Cardiac muscle cell (in vitro differentiated cells and primary cell): ENCODE measurements around the gene MBP. TPM values are rescaled to one million over a fixed set of nuclear protein-coding genes. Genes with fewer than 3 reads are reported as not detected.

ENCODE experiments used
- DNase-seq, 2 donors: peaks; one replicate each; pipeline versions ENCODE4 v3.0.0 to v3.0.0-alpha.2; 2010 to 2017; ENCODE audit warnings: low read depth in 1 of 2, low spot score in 1 of 2
- H3K27ac ChIP-seq: fragments of 200-600 bp; sonication (generic); 2 replicates; pipeline ENCODE4 v1.5.1; 2016
- H3K27me3 ChIP-seq: fragments of 200-600 bp; sonication (generic); 2 replicates; pipeline ENCODE4 v1.6.0; 2016; ENCODE audit warnings: control low read depth
- H3K36me3 ChIP-seq: fragments of 200-600 bp; sonication (generic); 2 replicates; pipeline ENCODE4 v1.5.1; 2016; ENCODE audit warnings: control low read depth
- H3K4me1 ChIP-seq: fragments of 200-600 bp; sonication (generic); 2 replicates; pipeline ENCODE4 v1.8.1; 2017; ENCODE audit warnings: low read depth, mild to moderate bottlenecking, mixed run types
- H3K4me3 ChIP-seq: fragments of 200-600 bp; sonication (generic); 2 replicates; pipeline ENCODE4 v1.5.1; 2016; ENCODE audit warnings: mild to moderate bottlenecking
- H3K9me3 ChIP-seq: fragments of 200-600 bp; sonication (generic); 2 replicates; pipeline ENCODE4 v1.5.1; 2017; ENCODE audit warnings: low read depth, mild to moderate bottlenecking, control low read depth
- polyA plus RNA-seq: library from polyadenylated mRNA; unstranded; fragments of >200 nt; fragmentation: Nextera tagmentation; extraction: Ambion mirVana; gene quantifications from 2 replicates; pipeline ENCODE4 v1.2.1, GENCODE V29; 2016
- total RNA-seq: library from RNA; depleted of rRNA; stranded (reverse); fragments of >200 nt; gene quantifications from 2 replicates; pipeline ENCODE4 v1.2.3, GENCODE V29; 2016
- TF ChIP-seq, protein P1 (sequence below): IDR thresholded peaks from 2 replicates; pipeline ENCODE4 v1.5.1; 2012; ENCODE audit warnings: low read depth, mild to moderate bottlenecking, low read length

MBP gene
- total and polyA plus RNA-seq, 2 experiments from 2014 or later: 0.32 to 0.42 TPM

DNA sequence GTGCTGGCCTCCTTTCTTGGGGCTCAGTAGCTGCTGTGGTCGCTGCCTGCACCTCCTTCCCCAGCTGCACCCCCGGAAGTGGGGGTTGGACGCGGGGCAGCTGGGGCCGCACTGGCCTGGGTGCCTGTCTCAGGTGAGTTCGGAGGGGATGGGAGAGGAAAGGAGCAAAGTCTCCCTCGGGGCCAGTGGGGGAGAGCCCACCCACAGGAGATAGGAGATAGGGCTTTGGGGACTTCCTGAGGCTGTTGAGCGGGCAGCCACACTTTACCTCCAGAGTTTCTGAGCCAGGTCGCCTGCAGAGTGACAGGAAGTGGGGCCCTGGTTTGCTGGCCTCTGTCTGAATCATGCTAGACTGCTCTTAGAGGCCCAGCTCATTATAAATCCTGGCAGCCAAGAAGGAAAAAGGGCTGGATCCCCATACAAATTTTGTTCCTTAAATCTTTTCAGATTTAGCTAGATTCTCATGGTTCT is 8.1 kb downstream of the MBP start:
- H3K4me1 ChIP-seq: no peaks in the 10 kb centered on the region
- no peaks in the 10 kb centered on the region for H3K36me3 ChIP-seq
- no peak overlapping the region for H3K4me3 ChIP-seq
- no peaks in the 10 kb centered on the region for H3K9me3 ChIP-seq
- no peak overlapping the region for H3K27ac ChIP-seq
- no peak for DNase-seq
- TF ChIP-seq, protein P1, sequence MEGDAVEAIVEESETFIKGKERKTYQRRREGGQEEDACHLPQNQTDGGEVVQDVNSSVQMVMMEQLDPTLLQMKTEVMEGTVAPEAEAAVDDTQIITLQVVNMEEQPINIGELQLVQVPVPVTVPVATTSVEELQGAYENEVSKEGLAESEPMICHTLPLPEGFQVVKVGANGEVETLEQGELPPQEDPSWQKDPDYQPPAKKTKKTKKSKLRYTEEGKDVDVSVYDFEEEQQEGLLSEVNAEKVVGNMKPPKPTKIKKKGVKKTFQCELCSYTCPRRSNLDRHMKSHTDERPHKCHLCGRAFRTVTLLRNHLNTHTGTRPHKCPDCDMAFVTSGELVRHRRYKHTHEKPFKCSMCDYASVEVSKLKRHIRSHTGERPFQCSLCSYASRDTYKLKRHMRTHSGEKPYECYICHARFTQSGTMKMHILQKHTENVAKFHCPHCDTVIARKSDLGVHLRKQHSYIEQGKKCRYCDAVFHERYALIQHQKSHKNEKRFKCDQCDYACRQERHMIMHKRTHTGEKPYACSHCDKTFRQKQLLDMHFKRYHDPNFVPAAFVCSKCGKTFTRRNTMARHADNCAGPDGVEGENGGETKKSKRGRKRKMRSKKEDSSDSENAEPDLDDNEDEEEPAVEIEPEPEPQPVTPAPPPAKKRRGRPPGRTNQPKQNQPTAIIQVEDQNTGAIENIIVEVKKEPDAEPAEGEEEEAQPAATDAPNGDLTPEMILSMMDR: no peak
- peaks cover 14% of the 10 kb centered on the region for H3K27me3 ChIP-seq

DNA sequence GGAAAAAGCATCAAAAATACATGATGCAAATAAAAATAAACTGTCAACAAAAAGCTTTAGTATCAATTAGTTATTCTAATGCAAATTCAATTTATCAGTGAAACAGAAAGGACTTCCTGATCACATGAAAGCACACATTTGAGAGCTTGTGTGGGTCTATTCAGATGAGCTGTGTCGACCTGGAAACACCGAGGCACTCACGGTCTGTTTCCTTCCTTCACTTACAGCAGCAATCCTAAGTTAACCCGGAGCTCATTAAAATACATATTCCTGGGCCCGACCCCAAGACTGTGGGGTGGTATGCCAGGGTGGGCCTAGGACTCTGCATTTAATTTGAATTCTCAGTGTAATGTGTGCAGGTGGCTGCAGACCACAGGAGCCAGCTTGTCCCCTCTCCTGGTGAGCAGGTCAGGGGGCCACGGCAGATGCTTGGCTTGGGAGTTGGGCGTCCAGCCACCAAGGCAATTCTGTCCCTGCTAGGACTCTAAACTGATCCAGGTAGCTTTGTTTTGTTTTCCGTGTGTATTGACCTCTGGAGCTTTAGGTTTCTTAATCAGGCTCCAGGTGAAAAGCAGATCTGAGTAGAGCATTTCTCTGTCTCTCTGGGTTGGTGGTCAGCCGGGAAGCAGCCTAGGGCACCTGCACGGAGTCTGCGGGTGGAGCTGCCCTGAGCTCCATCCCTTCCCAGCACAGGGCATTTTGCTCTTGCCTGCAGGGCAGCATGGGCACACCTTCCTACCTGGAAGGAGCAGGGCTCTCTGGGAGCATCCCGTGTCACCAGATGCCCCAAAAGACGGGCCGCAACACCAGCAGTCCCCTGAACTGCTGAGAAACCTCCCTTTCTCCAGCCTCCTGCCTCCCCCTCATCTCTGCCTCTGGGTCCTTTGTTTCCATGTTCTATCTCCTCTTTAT is 9.0 kb downstream of the MBP start:
- TF ChIP-seq, protein P1: no peak
- Histone ChIP-seq H3K27ac (no peak overlapping the region), H3K9me3 (no peaks in the 10 kb centered on the region), H3K27me3 (peaks cover 6% of the 10 kb centered on the region), H3K4me1 (no peaks in the 10 kb centered on the region), H3K36me3 (no peaks in the 10 kb centered on the region), H3K4me3 (no peak overlapping the region)
- DNase-seq: no peak

DNA sequence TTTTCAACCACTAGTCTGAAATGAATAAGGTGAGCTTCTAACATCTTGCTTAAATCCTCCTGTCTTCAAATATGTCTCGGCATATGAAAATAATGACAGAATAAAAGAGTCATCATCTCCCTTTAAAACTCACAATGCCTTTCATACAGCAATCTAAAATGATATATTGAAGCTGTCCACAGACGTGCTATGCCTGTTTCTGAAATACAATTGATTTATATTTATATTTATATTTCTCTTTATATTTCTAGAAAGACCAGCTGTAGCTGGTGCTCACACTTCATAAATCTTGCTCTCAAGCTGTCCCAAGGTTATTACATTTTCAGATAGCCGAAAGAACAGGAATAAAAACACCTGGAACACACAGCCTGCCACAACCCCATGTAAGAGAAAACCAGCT is 11.1 kb downstream of the MBP start:
- H3K27ac ChIP-seq: no peak overlapping the region

DNA sequence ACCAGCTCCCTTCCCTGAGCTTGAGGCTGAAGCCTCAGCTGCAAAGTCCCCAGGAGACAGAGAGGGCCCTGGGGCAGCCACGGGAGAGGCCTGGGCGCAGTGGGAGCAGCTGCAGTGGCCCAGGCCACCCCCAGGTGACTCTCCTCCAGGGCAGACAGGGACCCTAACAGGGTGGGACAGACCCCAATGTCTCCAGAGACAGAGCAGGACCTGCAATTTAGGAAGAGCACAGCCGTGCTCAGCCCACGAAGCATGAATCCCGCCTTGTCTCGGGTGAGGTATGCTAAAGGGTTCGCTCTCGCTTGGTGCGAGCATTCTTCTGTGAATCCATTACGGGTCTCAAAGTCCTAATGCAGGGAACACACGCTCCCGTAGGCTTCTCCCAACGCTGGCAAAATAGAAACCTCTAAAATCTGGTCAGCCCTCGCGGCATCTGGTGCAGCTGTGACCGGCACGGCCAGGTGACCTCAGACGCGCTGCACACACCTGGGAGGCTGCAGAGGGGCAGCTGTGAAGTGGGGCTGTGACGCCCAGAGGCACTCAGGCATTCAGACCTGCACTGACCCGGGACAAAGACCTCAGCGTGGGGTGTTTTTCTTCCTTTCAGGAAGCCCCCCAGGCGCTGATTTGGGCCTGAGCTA is 12.6 kb downstream of the MBP start:
- Histone ChIP-seq H3K36me3 (no peaks in the 10 kb centered on the region), H3K9me3 (no peaks in the 10 kb centered on the region), H3K4me3 (no peak overlapping the region), H3K27me3 (no peaks in the 10 kb centered on the region), H3K4me1 (no peaks in the 10 kb centered on the region), H3K27ac (no peak overlapping the region)
- DNase-seq: no peak
- TF ChIP-seq, protein P1: no peak

More for the DNA sequence above, 11.1 kb downstream of the MBP start:
- H3K4me1 ChIP-seq: no peaks in the 10 kb centered on the region
- DNase-seq: no peak
- no peaks in the 10 kb centered on the region for H3K27me3 ChIP-seq
- H3K9me3 ChIP-seq: no peaks in the 10 kb centered on the region
- no peak overlapping the region for H3K4me3 ChIP-seq
- H3K36me3 ChIP-seq: no peaks in the 10 kb centered on the region
- TF ChIP-seq, protein P1: no peak

DNA sequence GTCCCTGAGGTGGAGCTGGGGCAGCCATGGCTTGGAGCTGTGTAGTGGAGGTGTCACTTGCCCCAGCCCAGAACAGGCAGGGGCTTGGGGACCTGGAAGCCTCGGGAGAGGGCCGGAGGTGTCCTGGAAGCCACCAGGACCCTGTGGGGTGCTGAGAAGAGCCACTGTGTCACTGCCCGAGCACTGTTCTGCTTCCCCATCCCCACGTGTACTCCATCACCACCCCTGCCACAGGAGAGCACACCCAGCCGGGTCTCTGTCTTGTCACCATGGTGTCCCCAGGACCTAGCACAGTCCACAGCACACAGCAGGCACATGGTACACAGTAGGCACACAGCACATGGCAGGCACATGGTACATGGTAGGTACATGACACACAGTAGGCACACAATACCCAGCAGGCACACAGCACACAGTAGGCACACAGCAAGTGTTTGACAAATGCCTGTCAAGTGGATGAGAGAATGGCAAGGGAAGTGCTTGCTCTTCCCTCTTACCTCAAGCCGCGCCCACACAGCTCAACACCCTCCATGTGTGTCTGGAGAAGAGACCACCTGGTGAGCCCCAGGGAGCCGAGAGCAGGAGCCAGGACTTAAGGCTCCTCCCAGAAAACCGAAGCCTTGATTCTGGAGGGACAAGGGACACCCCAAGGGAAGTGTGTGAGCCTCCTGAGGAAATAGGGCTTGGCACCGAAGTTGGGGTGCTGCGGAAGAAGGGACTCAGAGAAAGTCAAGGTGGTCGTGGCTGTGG is 13.3 kb downstream of the MBP start:
- TF ChIP-seq, protein P1: no peak
- Histone ChIP-seq H3K9me3 (no peaks in the 10 kb centered on the region), H3K27me3 (no peaks in the 10 kb centered on the region), H3K27ac (no peak overlapping the region), H3K36me3 (no peaks in the 10 kb centered on the region), H3K4me1 (no peaks in the 10 kb centered on the region), H3K4me3 (no peak overlapping the region)
- no peak for DNase-seq
